ENCODE data around the gene MRPL49.
"Not testable (repeated sequence)": the region's sequence is repeated elsewhere in the genome, so short reads cannot be mapped to it uniquely, and the experiment has no call there.

MRPL49 gene

DNA sequence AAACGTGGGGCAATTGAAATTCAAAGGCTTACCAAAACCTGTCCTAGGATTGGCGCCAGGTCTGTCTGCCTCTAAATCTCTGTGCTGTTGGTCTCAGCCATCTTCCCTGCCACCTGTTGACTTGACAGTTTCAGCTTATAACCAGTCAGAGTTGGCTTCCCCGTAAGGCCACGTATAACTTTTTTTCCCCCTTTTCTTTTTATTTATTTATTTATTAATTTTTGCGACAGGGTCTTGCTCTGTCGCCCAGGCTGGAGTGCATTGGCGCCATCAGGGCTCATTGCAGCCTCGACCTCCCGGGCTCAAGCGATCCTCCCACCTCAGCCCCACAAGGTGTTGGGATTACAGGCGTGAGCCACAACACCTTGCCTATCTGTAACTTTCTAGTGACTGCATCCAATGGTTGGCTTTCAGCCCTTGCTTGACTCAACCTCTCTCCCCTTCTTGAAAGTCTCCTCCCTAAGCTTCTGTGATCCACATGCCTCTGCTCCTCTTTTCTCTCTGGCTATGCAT is 13.6 kb downstream of the MRPL49 start:
- Histone ChIP-seq H3K27me3 (ENCODE audit: control insufficient read depth in 1 of 2, insufficient read depth in 2 of 2, low read length in 2 of 2) (no peaks in the 10 kb centered on the region), H3K4me3 (ENCODE audit: low read length in 2 of 2) (peak overlapping the region; percentile 80 to 93), H3K27ac (ENCODE audit: low read length) (peak overlapping the region; percentile 99), H3K36me3 (ENCODE audit: control insufficient read depth in 2 of 2, insufficient read depth in 2 of 2, low read length in 2 of 2) (peaks cover 14 to 19% of the 10 kb centered on the region in 2 donors), H3K4me1 (ENCODE audit: control insufficient read depth, insufficient read depth, low read length) (peaks cover 33% of the 10 kb centered on the region), H3K9me3 (ENCODE audit: control insufficient read depth in 2 of 2, low read length in 2 of 2) (no peaks in the 10 kb centered on the region), H3K9ac (ENCODE audit: low read length in 2 of 2) (peak overlapping the region; percentile 89 to 100)

DNA sequence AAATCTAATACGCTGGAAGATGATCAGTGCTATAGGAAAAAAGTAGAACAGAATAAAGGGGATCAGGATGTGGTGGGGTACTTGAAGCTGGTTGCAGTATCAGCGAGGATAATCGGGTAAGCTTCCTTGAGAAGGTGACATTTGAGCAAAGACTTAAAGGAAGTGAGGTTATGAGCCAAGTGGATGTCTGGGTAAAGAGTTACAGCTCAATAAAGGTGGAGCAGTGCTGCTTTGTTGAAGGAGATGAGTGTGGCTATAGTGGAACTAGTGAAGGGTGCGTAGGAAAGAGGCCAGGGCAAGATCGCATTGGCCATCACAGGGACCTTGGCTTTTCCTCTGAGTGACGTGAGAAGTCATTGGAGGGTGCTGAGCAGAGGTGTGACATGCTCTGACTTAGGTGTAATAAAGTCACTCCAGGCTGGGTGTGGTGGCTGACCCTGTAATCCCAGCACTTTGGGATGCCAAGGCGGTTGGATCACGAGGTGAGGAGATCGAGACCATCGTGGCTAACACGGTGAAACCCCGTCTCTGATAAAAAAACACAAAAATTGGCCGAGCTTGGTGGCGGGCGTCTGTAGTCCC is 14.5 kb downstream of the MRPL49 start:
- no peaks in the 10 kb centered on the region for H3K9me3 ChIP-seq (ENCODE audit: control insufficient read depth in 2 of 2, low read length in 2 of 2)
- H3K27me3 ChIP-seq (ENCODE audit: control insufficient read depth in 1 of 2, insufficient read depth in 2 of 2, low read length in 2 of 2) = no peaks in the 10 kb centered on the region
- no peak overlapping the region for H3K27ac ChIP-seq (ENCODE audit: low read length)
- peaks cover 5 to 10% of the 10 kb centered on the region in 2 donors for H3K36me3 ChIP-seq (ENCODE audit: control insufficient read depth in 2 of 2, insufficient read depth in 2 of 2, low read length in 2 of 2)
- H3K9ac ChIP-seq (ENCODE audit: low read length in 2 of 2) = no peak overlapping the region
- H3K4me3 ChIP-seq (ENCODE audit: low read length in 2 of 2) = no peak overlapping the region
- peaks cover 31% of the 10 kb centered on the region for H3K4me1 ChIP-seq (ENCODE audit: control insufficient read depth, insufficient read depth, low read length)

DNA sequence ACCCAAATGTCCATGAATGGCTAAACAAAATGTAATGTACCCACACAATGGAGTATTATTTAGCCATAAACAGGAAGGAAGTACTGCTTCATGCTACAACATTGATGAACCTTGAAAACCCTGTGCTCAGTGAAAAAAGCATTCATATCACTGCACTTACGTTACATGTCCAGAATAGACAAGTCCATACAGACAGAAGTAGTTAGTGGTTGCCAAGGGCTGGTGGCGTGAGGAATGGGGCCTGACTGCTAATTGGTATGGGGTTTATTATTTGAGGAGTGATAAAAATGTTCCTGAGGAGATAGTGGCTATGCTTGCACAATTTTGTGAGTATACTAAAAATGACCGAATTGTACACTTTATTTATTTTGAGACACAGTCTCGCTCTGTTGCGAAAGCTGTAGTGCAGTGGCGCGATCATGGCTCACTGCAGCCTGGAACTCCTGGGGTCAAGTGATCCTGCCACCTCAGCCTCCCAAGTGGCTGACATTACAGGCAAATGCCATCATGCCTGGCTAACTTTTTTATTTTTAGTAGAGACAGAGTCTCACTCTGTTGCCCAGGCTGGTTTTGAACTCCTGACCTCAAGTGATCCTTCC is 19.9 kb downstream of the MRPL49 start:
- Histone ChIP-seq H3K4me3 (ENCODE audit: low read length in 2 of 2) (no peak overlapping the region), H3K4me1 (ENCODE audit: control insufficient read depth, insufficient read depth, low read length) (no peaks in the 10 kb centered on the region), H3K27ac (ENCODE audit: low read length) (no peak overlapping the region), H3K27me3 (ENCODE audit: control insufficient read depth in 1 of 2, insufficient read depth in 2 of 2, low read length in 2 of 2) (peaks cover 2 to 4% of the 10 kb centered on the region in 2 donors), H3K9me3 (ENCODE audit: control insufficient read depth in 2 of 2, low read length in 2 of 2) (no peaks in the 10 kb centered on the region), H3K9ac (ENCODE audit: low read length in 2 of 2) (no peak overlapping the region), H3K36me3 (ENCODE audit: control insufficient read depth in 2 of 2, insufficient read depth in 2 of 2, low read length in 2 of 2) (no peaks in the 10 kb centered on the region)

DNA sequence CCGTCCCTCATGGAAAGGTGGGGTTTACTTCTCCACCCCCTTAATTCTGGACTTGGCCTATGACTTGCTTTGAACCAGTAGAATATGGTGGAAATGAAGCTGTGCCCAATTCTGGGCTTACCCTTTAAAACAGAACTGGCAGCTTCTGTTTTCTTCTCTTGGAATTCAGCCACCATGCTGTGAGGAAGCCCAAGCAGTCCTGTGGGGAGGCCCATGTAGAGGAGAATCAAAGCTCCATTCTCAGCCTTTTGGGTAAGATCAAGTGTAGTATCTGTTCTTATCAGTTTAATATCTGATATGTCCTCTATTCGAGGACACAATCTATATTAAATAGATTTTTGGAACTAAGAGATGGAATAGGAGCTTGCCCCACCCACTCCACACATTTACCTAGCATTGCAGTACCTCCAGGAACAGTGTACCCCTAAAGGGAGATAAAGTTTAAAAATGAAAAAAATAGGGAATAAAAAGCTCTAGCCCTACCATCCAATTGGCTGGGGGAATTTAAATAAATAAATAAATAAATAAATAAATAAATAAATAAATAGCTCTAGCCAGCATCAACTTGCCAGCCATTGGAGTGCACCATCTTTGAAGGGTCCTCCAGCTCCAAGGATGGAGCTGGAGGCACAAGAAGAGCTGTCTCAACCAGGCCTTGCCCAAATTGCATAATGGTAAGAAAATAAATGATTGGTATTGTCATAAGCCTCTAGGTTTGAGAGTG is 25.4 kb downstream of the MRPL49 start:
- H3K9me3 ChIP-seq (ENCODE audit: control insufficient read depth in 2 of 2, low read length in 2 of 2) = no peaks in the 10 kb centered on the region
- peaks cover 2 to 4% of the 10 kb centered on the region in 2 donors for H3K27me3 ChIP-seq (ENCODE audit: control insufficient read depth in 1 of 2, insufficient read depth in 2 of 2, low read length in 2 of 2)
- H3K4me3 ChIP-seq (ENCODE audit: low read length in 2 of 2) = no peak overlapping the region
- H3K36me3 ChIP-seq (ENCODE audit: control insufficient read depth in 2 of 2, insufficient read depth in 2 of 2, low read length in 2 of 2) = no peaks in the 10 kb centered on the region
- peaks cover 5% of the 10 kb centered on the region for H3K4me1 ChIP-seq (ENCODE audit: control insufficient read depth, insufficient read depth, low read length)
- no peak overlapping the region for H3K27ac ChIP-seq (ENCODE audit: low read length)
- H3K9ac ChIP-seq (ENCODE audit: low read length in 2 of 2) = no peak overlapping the region

DNA sequence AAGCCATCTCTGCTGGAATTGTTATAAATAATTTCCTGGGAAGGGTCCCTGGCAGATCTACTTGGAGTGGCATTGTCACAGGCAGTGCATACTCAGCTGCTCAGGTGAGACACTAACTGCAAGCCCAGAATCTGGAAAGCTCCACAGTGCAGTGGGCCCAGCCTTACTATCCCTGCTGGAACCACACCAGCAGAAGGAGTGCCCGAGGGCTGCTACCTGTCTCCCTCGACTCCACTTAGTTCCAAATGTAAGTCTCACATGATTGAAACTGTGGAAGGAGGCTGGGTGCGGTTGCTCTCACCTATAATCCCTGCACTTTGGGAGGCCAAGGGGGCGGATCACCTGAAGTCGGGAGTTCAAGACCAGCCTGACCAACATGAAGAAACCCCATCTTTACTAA is 26.5 kb downstream of the MRPL49 start:
- no peak overlapping the region for H3K4me3 ChIP-seq (ENCODE audit: low read length in 2 of 2)
- no peaks in the 10 kb centered on the region for H3K36me3 ChIP-seq (ENCODE audit: control insufficient read depth in 2 of 2, insufficient read depth in 2 of 2, low read length in 2 of 2)
- peaks cover 5% of the 10 kb centered on the region for H3K4me1 ChIP-seq (ENCODE audit: control insufficient read depth, insufficient read depth, low read length)
- H3K9ac ChIP-seq (ENCODE audit: low read length in 2 of 2) = no peak overlapping the region
- no peak overlapping the region for H3K27ac ChIP-seq (ENCODE audit: low read length)
- no peaks in the 10 kb centered on the region for H3K9me3 ChIP-seq (ENCODE audit: control insufficient read depth in 2 of 2, low read length in 2 of 2)
- H3K27me3 ChIP-seq (ENCODE audit: control insufficient read depth in 1 of 2, insufficient read depth in 2 of 2, low read length in 2 of 2) = peaks cover 2 to 4% of the 10 kb centered on the region in 2 donors

DNA sequence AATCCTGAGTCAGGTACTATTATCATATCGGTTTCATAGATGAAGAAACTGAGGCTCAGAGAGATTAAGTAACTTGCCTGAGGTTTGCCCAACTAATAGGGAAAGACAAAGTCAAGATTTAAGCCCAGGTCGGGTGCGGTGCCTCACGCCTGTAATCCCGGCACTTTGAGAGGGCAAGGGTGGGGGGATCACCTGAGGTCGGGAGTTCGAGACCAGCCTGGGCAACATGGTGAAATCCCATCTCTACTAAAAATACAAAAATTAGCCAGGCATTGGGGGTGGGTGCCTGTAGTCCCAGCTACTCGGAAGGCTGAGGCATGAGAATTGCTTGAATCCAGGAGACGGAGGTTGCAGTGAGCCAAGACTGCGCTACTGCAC is 28.0 kb downstream of the MRPL49 start:
- not testable (repeated sequence) for H3K27ac ChIP-seq (ENCODE audit: low read length); H3K4me1 ChIP-seq (ENCODE audit: control insufficient read depth, insufficient read depth, low read length); H3K36me3 ChIP-seq (ENCODE audit: control insufficient read depth in 2 of 2, insufficient read depth in 2 of 2, low read length in 2 of 2); H3K9me3 ChIP-seq (ENCODE audit: control insufficient read depth in 2 of 2, low read length in 2 of 2); H3K4me3 ChIP-seq (ENCODE audit: low read length in 2 of 2); H3K27me3 ChIP-seq (ENCODE audit: control insufficient read depth in 1 of 2, insufficient read depth in 2 of 2, low read length in 2 of 2); H3K9ac ChIP-seq (ENCODE audit: low read length in 2 of 2)

DNA sequence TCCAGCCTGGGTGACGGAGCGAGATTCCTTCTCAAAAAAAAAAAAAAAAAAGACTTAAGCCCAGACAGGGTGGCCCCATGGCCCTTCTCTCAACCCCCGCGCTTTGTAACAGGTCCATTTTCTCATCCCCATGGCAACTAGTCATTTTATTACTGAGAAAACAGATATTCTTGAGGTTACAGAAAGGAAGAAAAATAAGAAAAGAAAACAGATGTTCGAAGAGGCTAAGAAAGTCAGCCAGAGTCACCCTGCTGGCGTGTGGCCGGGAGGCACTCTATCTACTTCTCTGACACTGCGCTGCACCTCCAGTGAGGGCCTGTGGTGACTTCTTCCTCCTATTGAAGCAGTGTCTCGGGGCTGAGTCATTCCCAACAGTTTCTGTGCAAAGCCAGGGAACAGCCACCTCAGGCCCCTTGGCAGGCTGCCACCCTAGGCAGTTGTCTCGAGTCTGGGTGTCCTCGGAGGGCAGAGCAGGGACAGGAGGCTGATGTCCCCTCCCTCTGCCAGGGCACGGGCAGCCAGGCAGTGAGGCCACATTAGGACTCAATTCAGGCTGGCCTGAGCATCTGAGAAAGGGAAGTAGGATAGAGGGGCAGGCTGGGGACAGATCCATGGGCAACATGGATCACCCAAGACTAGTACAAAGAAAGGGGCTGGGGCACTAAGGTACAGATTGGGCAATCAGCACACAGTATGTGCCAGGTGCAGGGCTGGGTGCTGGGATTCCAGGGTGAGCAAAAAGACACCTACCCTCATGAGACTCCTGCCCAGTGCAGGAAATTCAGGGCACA is 28.6 kb downstream of the MRPL49 start:
- Histone ChIP-seq H3K9me3 (ENCODE audit: control insufficient read depth in 2 of 2, low read length in 2 of 2) (no peaks in the 10 kb centered on the region), H3K36me3 (ENCODE audit: control insufficient read depth in 2 of 2, insufficient read depth in 2 of 2, low read length in 2 of 2) (no peaks in the 10 kb centered on the region), H3K27me3 (ENCODE audit: control insufficient read depth in 1 of 2, insufficient read depth in 2 of 2, low read length in 2 of 2) (peaks cover 2 to 4% of the 10 kb centered on the region in 2 donors), H3K9ac (ENCODE audit: low read length in 2 of 2) (no peak overlapping the region), H3K4me3 (ENCODE audit: low read length in 2 of 2) (no peak overlapping the region), H3K4me1 (ENCODE audit: control insufficient read depth, insufficient read depth, low read length) (peaks cover 5% of the 10 kb centered on the region), H3K27ac (ENCODE audit: low read length) (no peak overlapping the region)

DNA sequence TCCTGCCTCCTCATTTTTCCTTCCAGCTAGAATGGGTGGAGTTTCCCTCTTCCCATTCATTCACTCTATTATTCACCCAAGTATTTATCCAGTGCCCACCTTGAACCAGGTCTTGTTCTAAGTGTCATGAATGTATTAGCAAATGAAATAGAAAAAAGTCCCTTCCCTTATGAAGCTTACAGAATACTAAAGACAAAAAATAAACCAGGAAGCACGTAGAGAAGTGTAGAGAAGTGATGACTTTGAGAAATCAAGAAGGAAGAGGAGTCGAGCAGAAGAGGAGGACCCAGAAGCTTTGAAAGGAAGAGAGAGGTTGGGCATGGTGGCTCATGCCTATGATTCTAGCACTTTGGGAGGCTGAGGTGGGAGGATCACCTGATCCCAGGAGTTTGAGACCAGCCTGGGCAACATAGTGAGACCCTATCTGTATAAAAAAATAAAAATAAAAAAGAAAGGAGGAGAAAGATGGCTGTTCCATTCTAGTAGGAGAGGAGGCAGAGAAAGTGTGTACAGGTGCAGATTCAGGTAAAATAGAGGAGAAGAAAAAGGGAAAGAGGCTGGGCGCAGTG is 29.3 kb downstream of the MRPL49 start:
- Histone ChIP-seq H3K9ac (ENCODE audit: low read length in 2 of 2) (no peak overlapping the region), H3K9me3 (ENCODE audit: control insufficient read depth in 2 of 2, low read length in 2 of 2) (no peaks in the 10 kb centered on the region), H3K27me3 (ENCODE audit: control insufficient read depth in 1 of 2, insufficient read depth in 2 of 2, low read length in 2 of 2) (peaks cover 2 to 3% of the 10 kb centered on the region in 2 donors), H3K36me3 (ENCODE audit: control insufficient read depth in 2 of 2, insufficient read depth in 2 of 2, low read length in 2 of 2) (no peaks in the 10 kb centered on the region), H3K27ac (ENCODE audit: low read length) (no peak overlapping the region), H3K4me1 (ENCODE audit: control insufficient read depth, insufficient read depth, low read length) (peaks cover 5% of the 10 kb centered on the region), H3K4me3 (ENCODE audit: low read length in 2 of 2) (no peak overlapping the region)

DNA sequence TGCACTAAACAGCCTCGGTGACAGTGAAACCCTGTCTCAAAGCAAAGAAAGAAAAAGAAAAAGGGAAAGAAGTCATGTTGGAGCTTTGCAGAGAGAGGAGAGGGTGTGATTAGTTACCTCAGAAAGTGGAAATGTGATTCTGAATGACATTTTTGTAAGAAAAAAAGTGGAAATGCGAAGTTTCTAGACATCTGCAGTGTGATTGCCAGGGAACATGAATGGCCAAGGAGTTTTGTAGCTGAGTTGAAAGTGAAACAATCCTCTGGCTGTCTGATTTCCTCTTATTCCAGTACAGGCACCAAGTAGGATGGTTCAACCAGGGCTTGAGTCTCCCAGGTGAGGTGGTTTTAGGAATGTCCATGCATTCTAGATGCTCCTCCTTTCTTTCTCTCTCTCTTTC is 30.0 kb downstream of the MRPL49 start:
- Histone ChIP-seq H3K9me3 (ENCODE audit: control insufficient read depth in 2 of 2, low read length in 2 of 2) (no peaks in the 10 kb centered on the region), H3K9ac (ENCODE audit: low read length in 2 of 2) (no peak overlapping the region), H3K27me3 (ENCODE audit: control insufficient read depth in 1 of 2, insufficient read depth in 2 of 2, low read length in 2 of 2) (no peaks in the 10 kb centered on the region), H3K4me1 (ENCODE audit: control insufficient read depth, insufficient read depth, low read length) (peaks cover 5% of the 10 kb centered on the region), H3K36me3 (ENCODE audit: control insufficient read depth in 2 of 2, insufficient read depth in 2 of 2, low read length in 2 of 2) (no peaks in the 10 kb centered on the region), H3K27ac (ENCODE audit: low read length) (no peak overlapping the region), H3K4me3 (ENCODE audit: low read length in 2 of 2) (no peak overlapping the region)

DNA sequence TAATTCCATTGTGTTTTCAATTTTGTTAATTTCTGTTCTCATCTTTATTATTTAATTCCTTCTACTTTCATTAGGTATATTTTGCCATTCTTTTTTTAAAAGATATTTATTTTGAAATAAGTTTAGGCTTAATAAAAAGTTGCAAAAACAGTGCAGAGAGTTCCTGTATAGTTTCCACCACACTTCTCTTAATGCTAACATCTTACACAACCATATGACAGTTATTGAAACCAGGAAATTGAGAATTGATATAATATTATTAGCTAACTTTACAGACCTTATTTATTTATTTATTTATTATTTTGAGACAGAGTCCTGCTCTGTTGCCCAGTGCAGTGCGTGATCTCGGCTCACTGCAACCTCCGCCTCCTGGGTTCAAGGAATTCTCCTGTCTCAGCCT is 34.1 kb downstream of the MRPL49 start:
- Histone ChIP-seq H3K36me3 (ENCODE audit: control insufficient read depth in 2 of 2, insufficient read depth in 2 of 2, low read length in 2 of 2) (no peaks in the 10 kb centered on the region), H3K27ac (ENCODE audit: low read length) (no peak overlapping the region), H3K4me1 (ENCODE audit: control insufficient read depth, insufficient read depth, low read length) (no peaks in the 10 kb centered on the region), H3K9ac (ENCODE audit: low read length in 2 of 2) (no peak overlapping the region), H3K9me3 (ENCODE audit: control insufficient read depth in 2 of 2, low read length in 2 of 2) (no peaks in the 10 kb centered on the region), H3K4me3 (ENCODE audit: low read length in 2 of 2) (no peak overlapping the region), H3K27me3 (ENCODE audit: control insufficient read depth in 1 of 2, insufficient read depth in 2 of 2, low read length in 2 of 2) (no peaks in the 10 kb centered on the region)
